ENCODE data around the gene GPR176.

GPR176 gene

GRCh38 chr15:39919748-39920509 is at the start of gene GPR176:
Gene GPR176 (minus strand): TSS chr15:39920266. CDS start chr15:39920026, 240 bp downstream.
- DNase-seq (ENCODE audit: low read depth in 2 of 2, low spot score in 1 of 2), result no peak

GRCh38 chr15:39969002-39969394 is 48.9 kb upstream of the GPR176 start:
- no peak for DNase-seq (ENCODE audit: low read depth in 2 of 2, low spot score in 1 of 2)

- DNase-seq (ENCODE audit: low read depth in 2 of 2, low spot score in 1 of 2), result no peak
Measured at GRCh38 chr15:39968273-39969001, 48.4 kb upstream of the GPR176 start.

- no peak for DNase-seq (ENCODE audit: low read depth in 2 of 2, low spot score in 1 of 2)
Measured at GRCh38 chr15:39966521-39966920, 46.5 kb upstream of the GPR176 start.

- DNase-seq (ENCODE audit: low read depth in 2 of 2, low spot score in 1 of 2), result no peak
Measured at GRCh38 chr15:39963786-39964185, 43.7 kb upstream of the GPR176 start.

GRCh38 chr15:39961051-39961450 is 41.0 kb upstream of the GPR176 start:
- DNase-seq (ENCODE audit: low read depth in 2 of 2, low spot score in 1 of 2), result no peak

GRCh38 chr15:39960411-39960810 is 40.3 kb upstream of the GPR176 start:
- DNase-seq (ENCODE audit: low read depth in 2 of 2, low spot score in 1 of 2), result no peak

GRCh38 chr15:39959411-39959810 is 39.3 kb upstream of the GPR176 start:
- DNase-seq (ENCODE audit: low read depth in 2 of 2, low spot score in 1 of 2), result no peak

GRCh38 chr15:39957481-39957880 is 37.4 kb upstream of the GPR176 start:
- no peak for DNase-seq (ENCODE audit: low read depth in 2 of 2, low spot score in 1 of 2)

- DNase-seq (ENCODE audit: low read depth in 2 of 2, low spot score in 1 of 2), result no peak
Measured at GRCh38 chr15:39953521-39953920, 33.5 kb upstream of the GPR176 start.

GRCh38 chr15:39951561-39951960 is 31.5 kb upstream of the GPR176 start:
- no peak for DNase-seq (ENCODE audit: low read depth in 2 of 2, low spot score in 1 of 2)

- DNase-seq (ENCODE audit: low read depth in 2 of 2, low spot score in 1 of 2), result no peak
Measured at GRCh38 chr15:39948817-39949216, 28.8 kb upstream of the GPR176 start.

- no peak for DNase-seq (ENCODE audit: low read depth in 2 of 2, low spot score in 1 of 2)
Measured at GRCh38 chr15:39947401-39948197, 27.5 kb upstream of the GPR176 start.

GRCh38 chr15:39946862-39947261 is 26.8 kb upstream of the GPR176 start:
- no peak for DNase-seq (ENCODE audit: low read depth in 2 of 2, low spot score in 1 of 2)

- no peak for DNase-seq (ENCODE audit: low read depth in 2 of 2, low spot score in 1 of 2)
Measured at GRCh38 chr15:39944726-39945125, 24.7 kb upstream of the GPR176 start.

GRCh38 chr15:39942753-39943150 is 22.7 kb upstream of the GPR176 start:
- DNase-seq (ENCODE audit: low read depth in 2 of 2, low spot score in 1 of 2), result no peak

GRCh38 chr15:39942101-39942752 is 22.2 kb upstream of the GPR176 start:
- no peak for DNase-seq (ENCODE audit: low read depth in 2 of 2, low spot score in 1 of 2)

GRCh38 chr15:39939487-39940452 is 19.7 kb upstream of the GPR176 start:
- DNase-seq (ENCODE audit: low read depth in 2 of 2, low spot score in 1 of 2), result no peak

GRCh38 chr15:39937696-39938095 is 17.6 kb upstream of the GPR176 start:
- DNase-seq (ENCODE audit: low read depth in 2 of 2, low spot score in 1 of 2), result no peak

GRCh38 chr15:39936681-39937080 is 16.6 kb upstream of the GPR176 start:
- DNase-seq (ENCODE audit: low read depth in 2 of 2, low spot score in 1 of 2), result no peak

Data from stimulated activated CD8-positive, alpha-beta memory T cell treated with anti-CD3 and anti-CD28 coated beads, Interleukin-4, amount 100 ng/mL, for 4 hours (primary cell).